SH-SY5Y (cell line): ENCODE measurements around the gene HECTD2.

Experiments
- GATA2 ChIP-seq: IDR thresholded peaks from 2 replicates; pipeline ENCODE4 v1.6.1; 2011; ENCODE audit warnings: mild to moderate bottlenecking, low read depth, low read length
- GATA3 ChIP-seq: IDR thresholded peaks from 2 replicates; pipeline ENCODE4 v1.6.1; 2011; ENCODE audit warnings: low read depth, mild to moderate bottlenecking, low read length, moderate library complexity

DNA sequence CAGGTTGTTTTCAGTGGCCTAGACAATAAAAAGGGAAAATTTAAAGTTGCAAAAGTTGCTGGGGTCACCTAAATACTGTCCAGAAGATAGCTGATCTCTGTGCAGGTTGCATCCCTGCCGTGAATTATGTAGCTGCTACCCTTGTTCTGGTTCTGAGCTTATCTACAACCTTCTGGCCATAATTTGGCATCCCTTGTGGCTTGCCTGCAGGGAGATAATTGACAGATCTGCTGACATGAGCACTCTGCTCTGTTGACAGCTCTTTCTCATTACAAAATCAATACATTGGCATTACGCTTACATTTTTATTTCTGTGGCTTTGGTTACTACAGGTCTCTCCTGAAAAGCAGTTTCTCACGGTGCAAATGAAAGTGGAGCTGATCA, 29.3 kb upstream of the HECTD2 start:
- TF ChIP-seq GATA3 (0 out of 2 replicates have a peak, but pooled peaks have one; percentile 28), GATA2 (no peak; the same call in 1 of the 2 replicates)
